ENCODE results near the gene NAT10.

DNA sequence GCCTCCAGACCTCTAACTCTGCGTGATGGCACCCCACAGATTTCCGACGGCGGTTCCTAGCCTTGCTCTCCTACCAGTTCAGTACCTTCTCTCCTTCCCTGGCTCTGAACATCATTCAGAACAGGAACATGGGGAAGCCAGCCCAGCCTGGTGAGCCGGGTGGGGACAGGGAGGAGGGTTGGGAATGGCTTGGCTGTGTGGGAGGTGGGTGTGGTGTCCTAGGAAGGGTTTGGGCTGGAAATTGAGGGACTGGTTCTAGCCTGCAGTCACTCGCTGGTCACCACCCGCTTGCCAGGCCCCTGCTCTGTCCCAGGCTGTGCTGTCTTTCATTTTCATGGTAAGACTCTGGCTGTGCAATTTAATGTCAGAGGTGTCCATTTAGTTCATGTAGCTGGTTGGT lies 33.9 kb downstream of the NAT10 start:
- TF ChIP-seq POLR2A (IDR thresholded peaks at IDR 0.05; ENCODE audit: low read length) (no peak), GATA1 (IDR thresholded peaks at IDR 0.05; ENCODE audit: low read depth, low read length) (no peak)
